HK-2 (cell line): Measurements from ENCODE around the gene PDIA5.

Experiments
- DNase-seq: peaks from one replicate; pipeline ENCODE4 v3.0.0-alpha.2; 2018; ENCODE audit not compliant: unreplicated experiment

PDIA5 gene

DNA sequence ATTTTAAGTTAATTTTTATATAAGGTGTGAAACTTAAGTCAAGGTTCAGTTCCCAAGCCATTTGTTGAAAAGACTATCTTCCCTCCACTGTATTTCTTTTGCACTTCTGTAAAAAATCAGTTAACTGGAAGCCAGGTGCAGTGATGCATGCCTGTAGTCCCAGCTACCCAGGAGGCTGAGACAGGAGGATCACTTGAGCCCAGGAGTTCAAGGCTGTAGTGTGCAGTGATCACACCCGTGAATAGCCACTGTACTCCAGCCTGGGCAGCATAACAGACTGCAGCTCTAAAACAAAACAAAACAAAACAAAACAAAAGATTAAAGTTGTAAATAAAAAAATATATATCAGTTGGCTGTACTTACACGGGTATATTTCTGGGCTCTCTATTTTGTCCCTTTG, 101.8 kb downstream of the PDIA5 start:
- DNase-seq = no peak

GRCh38 chr3:123169492-123169929, 102.7 kb downstream of the PDIA5 start:
- DNase-seq = peak; percentile 57

GRCh38 chr3:123169930-123170329, 103.1 kb downstream of the PDIA5 start:
- DNase-seq = no peak

GRCh38 chr3:123180791-123181190, 114.0 kb downstream of the PDIA5 start:
- DNase-seq = no peak

- no peak for DNase-seq
These were observed 119.9 kb downstream of the PDIA5 start for GRCh38 chr3:123186695-123187094.

- DNase-seq = no peak
These were observed 121.2 kb downstream of the PDIA5 start for GRCh38 chr3:123188058-123188457.

DNA sequence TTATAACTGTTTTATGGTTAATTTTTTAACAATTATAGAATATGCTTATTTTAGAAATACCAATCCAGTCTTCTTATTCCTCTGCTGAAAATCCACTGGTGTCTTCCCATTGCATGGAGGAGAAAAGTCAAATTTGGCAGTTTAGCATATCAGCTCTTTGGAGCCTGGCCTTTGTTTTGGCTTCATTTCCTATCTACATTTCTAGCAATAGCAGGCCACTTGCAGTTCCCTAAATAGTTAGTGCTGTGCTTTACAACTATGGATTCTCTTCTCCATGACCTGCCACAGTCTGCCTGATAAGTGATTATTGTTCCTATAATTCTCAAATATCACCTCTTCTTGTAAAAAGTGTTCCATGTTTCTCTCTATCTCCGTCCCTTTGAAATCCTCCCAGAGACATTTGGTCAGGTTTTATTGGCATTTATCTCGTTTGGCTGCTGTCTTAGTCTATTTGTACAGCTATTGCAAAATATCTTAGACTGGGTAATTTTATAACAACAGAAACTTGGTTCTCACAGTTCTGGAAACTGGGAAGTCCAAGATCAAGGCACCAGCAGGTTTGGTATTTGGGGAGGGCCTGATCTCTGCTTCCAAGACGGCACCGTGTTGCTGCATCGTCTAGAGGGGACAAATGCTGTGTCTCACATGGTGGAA, 126.8 kb downstream of the PDIA5 start:
- no peak for DNase-seq

GRCh38 chr3:123194552-123194951, 127.7 kb downstream of the PDIA5 start:
- DNase-seq = no peak

- DNase-seq = no peak
These were observed 131.5 kb downstream of the PDIA5 start for GRCh38 chr3:123198372-123198771.

DNA sequence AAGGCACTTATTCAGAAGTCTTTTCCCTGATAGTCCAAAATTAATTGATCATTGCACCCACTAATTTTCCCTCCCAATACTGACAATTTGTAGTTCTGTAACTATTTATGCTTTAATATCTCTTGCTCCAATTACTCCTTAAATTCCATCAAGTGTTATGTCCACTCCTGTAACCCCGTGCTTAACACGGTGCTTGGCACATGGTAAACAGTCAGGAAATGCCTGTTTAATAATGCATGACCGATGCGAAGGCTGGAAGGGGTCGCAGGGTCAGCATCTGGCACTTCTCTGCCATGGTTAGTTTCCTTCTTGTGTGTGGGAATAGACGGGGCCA, 134.4 kb downstream of the PDIA5 start:
- no peak for DNase-seq

- peak; percentile 97 for DNase-seq
These were observed 135.0 kb downstream of the PDIA5 start, which contains the start of gene SEC22A for GRCh38 chr3:123201557-123202427. SEC22A (plus strand) TSS chr3:123201943; CDS start chr3:123209218, 7,275 bp downstream.

GRCh38 chr3:123202451-123202850, 135.6 kb downstream of the PDIA5 start:
- DNase-seq = no peak
